HPDE6-E6E7 (cell line): ENCODE results near the gene EPHA5.

Experiments used
- DNase-seq: peaks from one replicate; pipeline ENCODE4 v3.0.0; 2011; ENCODE audit warnings: missing footprints; ENCODE audit errors: extremely low spot score

EPHA5 gene

GRCh38 chr4:65624651-65625050, 45.6 kb downstream of the EPHA5 start:
- no peak for DNase-seq

DNA sequence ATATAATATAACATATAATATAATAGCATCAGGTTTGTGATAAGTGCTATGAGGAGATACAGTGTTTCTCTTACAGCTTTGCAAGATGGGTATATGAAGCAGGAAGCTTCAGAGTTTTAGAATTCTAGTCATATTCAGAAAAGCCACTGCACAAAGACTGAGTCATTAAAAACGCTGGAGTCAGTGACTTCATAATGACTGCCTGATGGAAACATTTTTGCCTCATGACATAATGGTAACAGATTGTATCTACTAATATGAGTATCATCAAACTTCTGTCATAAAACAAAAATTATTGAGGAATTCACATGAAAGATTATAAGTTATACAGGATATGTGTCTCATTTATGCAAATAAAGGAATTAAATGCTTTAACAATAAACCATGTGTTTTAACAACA, 46.8 kb downstream of the EPHA5 start:
- DNase-seq: peak; percentile 4

- no peak for DNase-seq
Measured at GRCh38 chr4:65617416-65617815, 52.9 kb downstream of the EPHA5 start.

GRCh38 chr4:65604515-65604914, 65.8 kb downstream of the EPHA5 start:
- no peak for DNase-seq

DNA sequence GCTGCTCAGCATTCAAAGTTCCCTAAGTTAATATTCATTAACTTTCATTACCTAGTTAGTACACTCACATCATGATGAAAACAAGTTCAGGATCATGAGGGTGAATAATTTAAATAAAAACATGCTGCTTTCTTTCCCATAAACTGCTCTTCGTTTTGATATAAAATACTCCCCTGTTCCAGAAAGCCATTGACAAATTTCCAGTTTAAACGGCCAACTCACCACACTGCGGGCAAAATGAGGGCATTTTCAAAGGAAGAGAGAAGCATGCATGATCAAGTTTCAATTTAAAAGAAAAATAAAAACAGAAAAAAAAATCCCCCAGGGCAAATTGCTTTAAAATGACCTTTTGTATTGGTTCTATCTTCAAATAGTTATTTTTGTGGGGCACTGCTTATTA, 69.6 kb downstream of the EPHA5 start:
- no peak for DNase-seq

- no peak for DNase-seq
Measured at GRCh38 chr4:65599340-65599739, 70.9 kb downstream of the EPHA5 start.

- DNase-seq: no peak
Measured at GRCh38 chr4:65597697-65598096, 72.6 kb downstream of the EPHA5 start.

GRCh38 chr4:65592089-65592488, 78.2 kb downstream of the EPHA5 start:
- no peak for DNase-seq

GRCh38 chr4:65589921-65590320, 80.4 kb downstream of the EPHA5 start:
- DNase-seq: no peak

GRCh38 chr4:65589331-65589730, 81.0 kb downstream of the EPHA5 start:
- no peak for DNase-seq

DNA sequence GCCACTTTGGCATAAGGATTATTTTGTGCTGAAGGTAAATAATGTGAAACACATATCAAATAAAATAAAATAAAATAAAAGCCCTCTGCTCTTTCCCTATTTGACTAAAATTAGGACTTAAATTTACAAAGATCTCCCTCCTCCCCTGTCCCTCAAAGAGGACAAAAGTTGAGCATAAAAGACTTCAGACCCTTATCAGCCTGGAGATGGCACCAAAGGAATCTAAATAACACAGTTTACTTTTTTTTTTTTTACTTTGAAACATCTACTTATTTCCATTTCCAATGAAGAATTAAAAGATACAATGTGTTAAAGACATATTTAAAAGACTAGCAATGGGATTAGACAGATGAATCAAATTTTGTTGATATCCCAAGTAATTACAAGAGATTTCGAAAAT, 89.7 kb downstream of the EPHA5 start:
- no peak for DNase-seq

DNA sequence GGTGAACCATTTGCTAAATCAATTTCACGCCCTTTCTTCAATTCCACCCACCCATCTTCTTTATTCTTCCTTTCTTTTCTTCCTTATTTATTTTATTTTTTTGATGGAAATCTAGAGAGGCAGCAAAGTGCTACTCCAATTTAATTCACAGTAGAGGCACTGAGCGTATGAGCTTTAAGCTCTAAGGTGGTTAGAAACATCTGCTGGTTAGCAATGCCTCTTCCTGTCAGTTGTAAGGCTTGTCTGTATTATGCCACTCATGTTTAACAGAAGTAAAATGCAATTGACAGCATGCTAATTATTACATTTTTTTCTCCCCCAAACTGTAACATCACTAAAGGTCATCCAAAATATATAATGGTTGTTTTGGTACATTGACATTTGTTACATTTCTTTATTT, 103.8 kb downstream of the EPHA5 start:
- no peak for DNase-seq

GRCh38 chr4:65561164-65561563, 109.1 kb downstream of the EPHA5 start:
- DNase-seq: no peak

- DNase-seq: no peak
Measured at GRCh38 chr4:65559270-65559669, 111.0 kb downstream of the EPHA5 start.

- DNase-seq: no peak
Measured at GRCh38 chr4:65552057-65552456, 118.2 kb downstream of the EPHA5 start.

DNA sequence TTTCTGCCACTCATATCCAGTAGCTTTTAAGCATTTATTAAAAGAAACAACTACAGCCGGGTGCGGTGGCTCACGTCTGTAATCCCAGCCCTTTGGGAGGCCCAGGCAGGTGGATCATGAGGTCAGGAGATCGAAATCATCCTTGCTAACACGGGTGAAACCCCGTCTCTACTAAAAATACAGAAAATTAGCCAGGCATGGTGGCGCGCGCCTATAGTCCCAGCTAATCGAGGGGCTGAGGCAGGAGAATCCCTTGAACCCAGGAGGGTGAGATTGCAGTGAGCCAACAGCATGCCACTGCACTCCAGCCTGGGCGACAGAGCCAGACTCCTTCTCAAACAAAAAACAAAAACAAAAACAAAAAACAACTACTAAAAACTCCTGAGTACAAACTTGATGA, 119.8 kb downstream of the EPHA5 start:
- DNase-seq: no peak

GRCh38 chr4:65546882-65547416, 123.3 kb downstream of the EPHA5 start:
- DNase-seq: no peak

DNA sequence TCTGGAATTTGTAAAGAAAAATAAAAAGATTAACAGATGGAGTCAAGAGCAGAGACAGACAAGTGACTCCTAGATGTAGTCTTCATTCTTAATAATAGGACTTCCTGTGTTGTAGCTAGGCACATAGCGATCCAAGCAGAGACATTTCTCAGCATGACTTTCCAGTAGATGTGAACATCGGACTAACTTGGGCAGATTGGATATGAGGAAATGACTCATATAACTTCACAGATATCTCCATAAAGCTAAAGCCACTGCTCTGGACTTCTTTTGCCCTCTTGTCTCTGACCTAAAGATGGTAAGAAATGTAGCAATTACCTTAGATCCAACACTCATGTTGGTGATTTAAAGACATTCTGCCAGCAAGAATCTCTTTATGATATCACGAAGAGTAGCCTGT, 131.7 kb downstream of the EPHA5 start:
- no peak for DNase-seq

DNA sequence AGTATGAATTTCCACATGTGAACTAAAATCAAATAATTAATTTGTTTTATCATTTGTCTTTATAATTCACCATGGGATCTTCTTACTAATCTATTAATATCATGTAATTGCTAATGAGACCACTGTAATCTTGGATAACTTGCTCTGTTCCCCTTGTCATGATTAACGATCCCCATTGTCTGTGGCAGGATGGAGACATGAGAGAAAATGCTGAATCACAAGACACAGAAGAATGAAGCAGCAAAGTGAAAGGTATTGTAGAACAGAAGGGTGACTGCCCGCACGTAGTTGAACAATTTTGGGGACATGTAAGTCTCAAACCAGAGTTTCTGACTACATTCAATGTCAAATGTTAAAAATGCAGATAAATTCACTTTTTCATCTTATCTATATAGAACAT, 135.2 kb downstream of the EPHA5 start:
- no peak for DNase-seq

- no peak for DNase-seq
Measured at GRCh38 chr4:65521666-65522065, 148.6 kb downstream of the EPHA5 start.

- DNase-seq: no peak
Measured at GRCh38 chr4:65515646-65516045, 154.6 kb downstream of the EPHA5 start.

DNA sequence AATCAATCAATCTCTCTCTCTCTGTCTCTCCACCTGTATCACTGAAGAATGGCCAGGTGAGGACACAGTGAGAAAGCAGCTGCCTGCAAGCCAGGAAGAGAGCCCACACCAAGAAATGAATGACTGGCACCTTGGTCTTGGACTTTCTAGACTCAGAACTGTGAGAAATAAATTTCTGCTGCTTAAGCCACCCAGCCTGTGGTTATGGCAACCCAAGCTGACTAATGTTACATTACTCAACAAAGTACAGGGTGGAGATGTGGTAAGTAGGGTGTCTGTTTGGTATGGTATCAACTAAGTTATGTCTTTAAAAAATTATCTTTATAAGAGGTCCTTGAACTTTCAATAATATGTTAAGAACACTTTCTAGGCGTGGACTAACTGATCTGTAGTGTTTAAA, 159.3 kb downstream of the EPHA5 start:
- peak; percentile 16 for DNase-seq

GRCh38 chr4:65508168-65508567, 162.1 kb downstream of the EPHA5 start:
- peak; percentile 8 for DNase-seq

DNA sequence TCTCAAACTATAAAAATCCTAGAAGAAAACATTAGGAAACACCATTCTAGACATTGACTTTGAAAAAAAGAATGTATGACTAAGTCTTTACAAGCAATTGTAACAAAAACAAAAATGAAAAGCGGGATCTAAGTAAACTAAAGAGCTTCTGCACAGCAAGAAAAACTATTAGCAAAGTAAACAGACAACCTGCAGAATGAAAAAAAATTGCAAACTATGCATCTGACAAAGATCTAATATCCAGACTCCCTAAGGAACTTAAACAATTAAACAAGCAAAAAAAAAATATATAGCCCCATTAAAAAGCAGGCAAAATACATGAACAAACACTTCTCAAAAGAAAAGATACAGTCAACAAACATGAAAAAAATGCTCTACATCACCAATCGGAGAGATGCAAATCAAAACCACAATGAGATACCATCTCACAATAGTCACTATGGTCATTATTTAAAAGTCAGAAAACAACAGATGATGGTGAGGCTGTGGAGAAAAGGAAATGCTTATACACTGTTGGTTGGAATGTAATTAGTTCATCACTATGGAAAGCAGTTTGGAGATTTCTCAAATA, 168.1 kb downstream of the EPHA5 start:
- no peak for DNase-seq
